Measurements from ENCODE around the gene PDE4B. TPM values are rescaled to one million over a fixed set of nuclear protein-coding genes. Genes with fewer than 3 reads are reported as not detected.

PDE4B gene
- polyA plus RNA-seq, 1 donor from 2014 or later = 135 TPM

DNA sequence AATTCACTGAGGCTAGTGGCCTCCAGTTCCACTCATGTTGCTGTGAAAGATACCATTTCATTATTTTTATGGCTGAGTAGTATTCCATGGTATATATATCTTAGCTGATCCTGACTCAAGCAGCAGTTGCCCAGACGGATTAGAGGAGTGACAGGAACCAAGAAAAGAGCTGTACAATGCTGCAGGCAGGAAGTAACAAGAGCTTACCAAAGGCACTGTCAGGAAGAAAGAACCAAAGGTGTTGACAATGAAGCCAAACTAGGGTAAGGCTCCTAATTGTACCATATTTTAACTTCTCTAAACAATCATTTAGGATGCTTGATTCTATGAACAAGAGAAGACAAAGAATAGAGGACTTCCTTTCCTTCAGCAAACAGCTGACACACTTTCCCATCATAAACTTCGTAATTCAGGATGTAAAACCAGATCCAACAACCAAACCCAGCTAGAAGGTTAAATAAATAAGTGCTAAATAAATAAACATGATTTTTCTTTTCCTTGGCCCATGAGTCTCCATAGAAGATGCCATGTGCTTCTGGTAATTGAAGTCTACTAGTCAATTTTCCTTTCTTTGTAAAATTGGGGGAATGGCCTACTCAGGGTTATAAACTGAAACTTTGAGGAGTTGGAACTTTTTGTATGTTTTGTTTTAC, 493.0 kb downstream of the PDE4B start:
- Histone ChIP-seq H3K36me3 (ENCODE audit: insufficient read depth, low read length) (no peaks in the 10 kb centered on the region), H3K27me3 (ENCODE audit: insufficient read depth, low read depth, low read length) (no peaks in the 10 kb centered on the region), H2AFZ (ENCODE audit: low read depth, low read length) (no peak overlapping the region), H3K27ac (ENCODE audit: low read length) (no peak overlapping the region), H3K9me3 (ENCODE audit: low read length) (no peaks in the 10 kb centered on the region), H3K4me2 (ENCODE audit: low read length) (no peak overlapping the region), H3K79me2 (replicated peaks; ENCODE audit: insufficient read depth, low read length) (no peaks in the 10 kb centered on the region), H3K9me2 (ENCODE audit: insufficient read depth, low read length) (no peaks in the 10 kb centered on the region), H3F3A (ENCODE audit: insufficient read depth, low read length, poor library complexity, severe bottlenecking) (no peaks in the 10 kb centered on the region), H3K9ac (ENCODE audit: low read length) (no peak overlapping the region), H3K4me3 (ENCODE audit: low read length) (no peak overlapping the region), H4K20me1 (ENCODE audit: insufficient read depth) (no peaks in the 10 kb centered on the region)
- TF ChIP-seq EP300 (conservative IDR thresholded peaks at IDR 0.05; ENCODE audit: poor library complexity, severe bottlenecking) (no peak), EZH2 (IDR thresholded peaks at IDR 0.05; ENCODE audit: borderline replicate concordance, insufficient read depth, low read length, poor library complexity, severe bottlenecking) (no peak), TAF1 (IDR thresholded peaks at IDR 0.05; ENCODE audit: low read depth) (no peak), RAD21 (conservative IDR thresholded peaks at IDR 0.05) (no peak), POLR2AphosphoS5 (IDR thresholded peaks at IDR 0.05) (no peak), MXI1 (conservative IDR thresholded peaks at IDR 0.05; ENCODE audit: poor library complexity, severe bottlenecking) (no peak), SMC3 (conservative IDR thresholded peaks at IDR 0.05; ENCODE audit: poor library complexity) (no peak)
- TF ChIP-seq, protein P1, sequence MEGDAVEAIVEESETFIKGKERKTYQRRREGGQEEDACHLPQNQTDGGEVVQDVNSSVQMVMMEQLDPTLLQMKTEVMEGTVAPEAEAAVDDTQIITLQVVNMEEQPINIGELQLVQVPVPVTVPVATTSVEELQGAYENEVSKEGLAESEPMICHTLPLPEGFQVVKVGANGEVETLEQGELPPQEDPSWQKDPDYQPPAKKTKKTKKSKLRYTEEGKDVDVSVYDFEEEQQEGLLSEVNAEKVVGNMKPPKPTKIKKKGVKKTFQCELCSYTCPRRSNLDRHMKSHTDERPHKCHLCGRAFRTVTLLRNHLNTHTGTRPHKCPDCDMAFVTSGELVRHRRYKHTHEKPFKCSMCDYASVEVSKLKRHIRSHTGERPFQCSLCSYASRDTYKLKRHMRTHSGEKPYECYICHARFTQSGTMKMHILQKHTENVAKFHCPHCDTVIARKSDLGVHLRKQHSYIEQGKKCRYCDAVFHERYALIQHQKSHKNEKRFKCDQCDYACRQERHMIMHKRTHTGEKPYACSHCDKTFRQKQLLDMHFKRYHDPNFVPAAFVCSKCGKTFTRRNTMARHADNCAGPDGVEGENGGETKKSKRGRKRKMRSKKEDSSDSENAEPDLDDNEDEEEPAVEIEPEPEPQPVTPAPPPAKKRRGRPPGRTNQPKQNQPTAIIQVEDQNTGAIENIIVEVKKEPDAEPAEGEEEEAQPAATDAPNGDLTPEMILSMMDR (IDR thresholded peaks at IDR 0.05; ENCODE audit: poor library complexity, severe bottlenecking) = no peak
- TF ChIP-seq, protein P2, sequence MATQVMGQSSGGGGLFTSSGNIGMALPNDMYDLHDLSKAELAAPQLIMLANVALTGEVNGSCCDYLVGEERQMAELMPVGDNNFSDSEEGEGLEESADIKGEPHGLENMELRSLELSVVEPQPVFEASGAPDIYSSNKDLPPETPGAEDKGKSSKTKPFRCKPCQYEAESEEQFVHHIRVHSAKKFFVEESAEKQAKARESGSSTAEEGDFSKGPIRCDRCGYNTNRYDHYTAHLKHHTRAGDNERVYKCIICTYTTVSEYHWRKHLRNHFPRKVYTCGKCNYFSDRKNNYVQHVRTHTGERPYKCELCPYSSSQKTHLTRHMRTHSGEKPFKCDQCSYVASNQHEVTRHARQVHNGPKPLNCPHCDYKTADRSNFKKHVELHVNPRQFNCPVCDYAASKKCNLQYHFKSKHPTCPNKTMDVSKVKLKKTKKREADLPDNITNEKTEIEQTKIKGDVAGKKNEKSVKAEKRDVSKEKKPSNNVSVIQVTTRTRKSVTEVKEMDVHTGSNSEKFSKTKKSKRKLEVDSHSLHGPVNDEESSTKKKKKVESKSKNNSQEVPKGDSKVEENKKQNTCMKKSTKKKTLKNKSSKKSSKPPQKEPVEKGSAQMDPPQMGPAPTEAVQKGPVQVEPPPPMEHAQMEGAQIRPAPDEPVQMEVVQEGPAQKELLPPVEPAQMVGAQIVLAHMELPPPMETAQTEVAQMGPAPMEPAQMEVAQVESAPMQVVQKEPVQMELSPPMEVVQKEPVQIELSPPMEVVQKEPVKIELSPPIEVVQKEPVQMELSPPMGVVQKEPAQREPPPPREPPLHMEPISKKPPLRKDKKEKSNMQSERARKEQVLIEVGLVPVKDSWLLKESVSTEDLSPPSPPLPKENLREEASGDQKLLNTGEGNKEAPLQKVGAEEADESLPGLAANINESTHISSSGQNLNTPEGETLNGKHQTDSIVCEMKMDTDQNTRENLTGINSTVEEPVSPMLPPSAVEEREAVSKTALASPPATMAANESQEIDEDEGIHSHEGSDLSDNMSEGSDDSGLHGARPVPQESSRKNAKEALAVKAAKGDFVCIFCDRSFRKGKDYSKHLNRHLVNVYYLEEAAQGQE (IDR thresholded peaks at IDR 0.05; ENCODE audit: borderline replicate concordance) = no peak

DNA sequence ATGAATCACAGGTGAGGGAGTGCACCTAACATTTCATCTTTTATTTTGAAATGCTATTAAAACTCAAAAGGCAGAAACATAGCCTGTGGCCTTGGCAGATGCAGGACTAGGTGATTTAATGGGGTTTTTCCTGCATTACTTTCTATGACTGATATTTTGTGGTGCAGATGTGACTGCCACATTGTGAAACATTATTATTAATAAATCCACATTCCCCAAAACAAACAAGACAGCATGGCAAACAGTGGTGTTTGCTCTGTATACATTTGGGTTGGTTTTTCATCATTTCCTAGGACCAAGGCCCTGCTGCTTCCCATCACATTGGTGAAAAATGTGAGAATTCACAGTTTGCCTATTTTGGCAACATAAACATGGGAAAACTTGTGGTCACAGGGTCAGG, 493.6 kb downstream of the PDE4B start:
- H2AFZ ChIP-seq (ENCODE audit: low read depth, low read length) = no peak overlapping the region
- no peaks in the 10 kb centered on the region for H3K27me3 ChIP-seq (ENCODE audit: insufficient read depth, low read depth, low read length)
- no peak overlapping the region for H3K27ac ChIP-seq (ENCODE audit: low read length)
- H3F3A ChIP-seq (ENCODE audit: insufficient read depth, low read length, poor library complexity, severe bottlenecking) = no peaks in the 10 kb centered on the region
- no peaks in the 10 kb centered on the region for H3K9me2 ChIP-seq (ENCODE audit: insufficient read depth, low read length)
- no peaks in the 10 kb centered on the region for H4K20me1 ChIP-seq (ENCODE audit: insufficient read depth)
- no peaks in the 10 kb centered on the region for H3K79me2 ChIP-seq (replicated peaks; ENCODE audit: insufficient read depth, low read length)
- TF ChIP-seq, protein P1 (IDR thresholded peaks at IDR 0.05; ENCODE audit: poor library complexity, severe bottlenecking) = no peak
- TF ChIP-seq EZH2 (IDR thresholded peaks at IDR 0.05; ENCODE audit: borderline replicate concordance, insufficient read depth, low read length, poor library complexity, severe bottlenecking) (no peak), TAF1 (IDR thresholded peaks at IDR 0.05; ENCODE audit: low read depth) (no peak), MXI1 (conservative IDR thresholded peaks at IDR 0.05; ENCODE audit: poor library complexity, severe bottlenecking) (no peak), POLR2AphosphoS5 (IDR thresholded peaks at IDR 0.05) (no peak), RAD21 (conservative IDR thresholded peaks at IDR 0.05) (no peak), SMC3 (conservative IDR thresholded peaks at IDR 0.05; ENCODE audit: poor library complexity) (no peak), EP300 (conservative IDR thresholded peaks at IDR 0.05; ENCODE audit: poor library complexity, severe bottlenecking) (no peak)
- TF ChIP-seq, protein P2 (IDR thresholded peaks at IDR 0.05; ENCODE audit: borderline replicate concordance) = no peak
- H3K4me2 ChIP-seq (ENCODE audit: low read length) = no peak overlapping the region
- no peaks in the 10 kb centered on the region for H3K36me3 ChIP-seq (ENCODE audit: insufficient read depth, low read length)
- no peaks in the 10 kb centered on the region for H3K9me3 ChIP-seq (ENCODE audit: low read length)
- H3K4me3 ChIP-seq (ENCODE audit: low read length) = no peak overlapping the region
- H3K9ac ChIP-seq (ENCODE audit: low read length) = no peak overlapping the region

All from neural cell (in vitro differentiated cells).